HEK293 (cell line): Measurements from ENCODE around the gene CENPP.

Experiments
- CTCF ChIA-PET: fragments of 350-600 bp; formaldehyde crosslinking; extraction: SDS; loops from one replicate; lab custom pipeline; 2021; ENCODE audit warnings: antibody characterized with exemption; lab: Yijun Ruan, JAX
- POLR2A ChIA-PET: fragments of 300-600 bp; formaldehyde crosslinking; extraction: SDS; loops from one replicate; lab custom pipeline; 2020; ENCODE audit warnings: antibody characterized with exemption, inconsistent platforms; lab: Yijun Ruan, JAX
- H3K27ac ChIP-seq: fragments of 200-500 bp; sonication (Bioruptor generic); 2 replicates; pipeline ENCODE4 v1.5.1; 2014; ENCODE audit warnings: low read depth, low read length, control low read depth, inconsistent platforms; ENCODE audit errors: extremely low read depth
- H3K36me3 ChIP-seq, 2 experiments: fragments of 200-500 bp in 1 of 2; sonication (Bioruptor generic) in 1 of 2; 1 replicate in 1 of 2; 2 replicates in 1 of 2; pipeline ENCODE4 v1.5.1; 2014 to 2017; ENCODE audit warnings: inconsistent platforms in 2 of 2, low read length in 2 of 2; ENCODE audit not compliant: control insufficient read depth in 2 of 2, insufficient read depth in 1 of 2
- H3K4me1 ChIP-seq: fragments of 200-500 bp; sonication (Bioruptor generic); 2 replicates; pipeline ENCODE4 v1.5.1; 2014; ENCODE audit warnings: mild to moderate bottlenecking, low read length, inconsistent platforms; ENCODE audit not compliant: control insufficient read depth, insufficient read depth
- H3K4me3 ChIP-seq: 2 replicates; pipeline ENCODE4 v1.5.1; 2011; ENCODE audit warnings: low read depth, mild to moderate bottlenecking, control low read depth, low read length, moderate library complexity
- H3K9me3 ChIP-seq: fragments of 200-500 bp; sonication (Bioruptor generic); 2 replicates; pipeline ENCODE4 v1.5.1; 2014; ENCODE audit warnings: low read depth, low read length, inconsistent platforms; ENCODE audit not compliant: control insufficient read depth, insufficient read depth
- BCL11A ChIP-seq: fragments of 450-650 bp; formaldehyde crosslinking; IDR thresholded peaks from 2 replicates; pipeline ENCODE4 v1.5.1; 2016; ENCODE audit warnings: low read depth, missing biosample characterization, missing genetic modification characterization
- MEIS1 ChIP-seq: sonication (generic); formaldehyde crosslinking; IDR thresholded peaks from 2 replicates; pipeline ENCODE4 v1.8.1; 2022; ENCODE audit warnings: missing genetic modification reagents, mild to moderate bottlenecking, borderline replicate concordance
- MZF1 ChIP-seq: fragments of 450-650 bp; formaldehyde crosslinking; IDR thresholded peaks from 2 replicates; pipeline ENCODE4 v1.5.1; 2017; ENCODE audit warnings: missing biosample characterization, missing genetic modification characterization, borderline replicate concordance
- SCRT1 ChIP-seq: fragments of 450-650 bp; formaldehyde crosslinking; IDR thresholded peaks from 2 replicates; pipeline ENCODE4 v1.5.1; 2016; ENCODE audit warnings: missing biosample characterization, missing genetic modification characterization, borderline replicate concordance
- SCRT2 ChIP-seq: fragments of 450-650 bp; formaldehyde crosslinking; IDR thresholded peaks from 2 replicates; pipeline ENCODE4 v1.5.1; 2016; ENCODE audit warnings: missing biosample characterization, missing genetic modification characterization
- ZIC2 ChIP-seq: fragments of 450-650 bp; formaldehyde crosslinking; IDR thresholded peaks from 2 replicates; pipeline ENCODE4 v1.5.1; 2016; ENCODE audit warnings: missing biosample characterization, missing genetic modification characterization
- ZNF146 ChIP-seq: fragments of 450-650 bp; formaldehyde crosslinking; IDR thresholded peaks from 2 replicates; pipeline ENCODE4 v1.5.1; 2016; ENCODE audit warnings: missing biosample characterization, missing genetic modification characterization
- ZNF174 ChIP-seq: fragments of 450-650 bp; formaldehyde crosslinking; IDR thresholded peaks from 2 replicates; pipeline ENCODE4 v1.5.0; 2017; ENCODE audit warnings: missing biosample characterization, mild to moderate bottlenecking, missing genetic modification characterization
- ZNF19 ChIP-seq: fragments of 450-650 bp; formaldehyde crosslinking; IDR thresholded peaks from 2 replicates; pipeline ENCODE4; 2016; ENCODE audit warnings: missing biosample characterization, missing genetic modification characterization, low read depth
- ZNF214 ChIP-seq: fragments of 450-650 bp; formaldehyde crosslinking; IDR thresholded peaks from 2 replicates; pipeline ENCODE4 v1.5.1; 2017; ENCODE audit warnings: missing biosample characterization, mild to moderate bottlenecking, missing genetic modification characterization, borderline replicate concordance
- ZNF239 ChIP-seq: fragments of 450-650 bp; formaldehyde crosslinking; IDR thresholded peaks from 2 replicates; pipeline ENCODE4 v1.5.1; 2016; ENCODE audit warnings: missing biosample characterization, missing genetic modification characterization
- ZNF335 ChIP-seq: fragments of 450-650 bp; formaldehyde crosslinking; conservative IDR thresholded peaks from 2 replicates; pipeline ENCODE4 v1.5.1; 2016; ENCODE audit warnings: missing biosample characterization, missing genetic modification characterization
- ZNF391 ChIP-seq: fragments of 450-650 bp; formaldehyde crosslinking; IDR thresholded peaks from 2 replicates; pipeline ENCODE4 v1.5.1; 2016; ENCODE audit warnings: low read depth, missing biosample characterization, missing genetic modification characterization, borderline replicate concordance
- ZNF530 ChIP-seq: fragments of 450-650 bp; formaldehyde crosslinking; IDR thresholded peaks from 2 replicates; pipeline ENCODE4 v1.5.1; 2016; ENCODE audit warnings: low read depth, missing biosample characterization, missing genetic modification characterization
- ZNF555 ChIP-seq: fragments of 450-650 bp; formaldehyde crosslinking; conservative IDR thresholded peaks from 2 replicates; pipeline ENCODE4 v1.5.1; 2017; ENCODE audit warnings: missing biosample characterization, mild to moderate bottlenecking, missing genetic modification characterization, inconsistent platforms
- ZNF610 ChIP-seq: fragments of 450-650 bp; formaldehyde crosslinking; IDR thresholded peaks from 2 replicates; pipeline ENCODE4 v1.5.1; 2016; ENCODE audit warnings: missing biosample characterization, missing genetic modification characterization, borderline replicate concordance
- ZNF623 ChIP-seq: fragments of 450-650 bp; formaldehyde crosslinking; IDR thresholded peaks from 2 replicates; pipeline ENCODE4 v1.5.1; 2016; ENCODE audit warnings: missing biosample characterization, missing genetic modification characterization
- ZNF747 ChIP-seq: fragments of 450-650 bp; formaldehyde crosslinking; IDR thresholded peaks from 2 replicates; pipeline ENCODE4 v1.5.1; 2016; ENCODE audit warnings: missing biosample characterization, missing genetic modification characterization
- TF ChIP-seq, protein P1 (sequence below): fragments of 450-650 bp; formaldehyde crosslinking; IDR thresholded peaks from 2 replicates; pipeline ENCODE4 v1.5.1; 2017; ENCODE audit warnings: missing biosample characterization, missing genetic modification characterization
- TF ChIP-seq, protein P2 (sequence below): fragments of 450-650 bp; formaldehyde crosslinking; IDR thresholded peaks from 2 replicates; pipeline ENCODE4 v1.5.1; 2016; ENCODE audit warnings: missing biosample characterization, missing genetic modification characterization, borderline replicate concordance
- TF ChIP-seq, protein P3 (sequence below): fragments of 450-650 bp; formaldehyde crosslinking; IDR thresholded peaks from 2 replicates; pipeline ENCODE4 v1.5.1; 2016; ENCODE audit warnings: missing biosample characterization, missing genetic modification characterization
- TF ChIP-seq, protein P4 (sequence below): fragments of 450-650 bp; formaldehyde crosslinking; IDR thresholded peaks from 2 replicates; pipeline ENCODE4 v1.5.1; 2016; ENCODE audit warnings: missing biosample characterization, missing genetic modification characterization, borderline replicate concordance

The CENPP gene

DNA sequence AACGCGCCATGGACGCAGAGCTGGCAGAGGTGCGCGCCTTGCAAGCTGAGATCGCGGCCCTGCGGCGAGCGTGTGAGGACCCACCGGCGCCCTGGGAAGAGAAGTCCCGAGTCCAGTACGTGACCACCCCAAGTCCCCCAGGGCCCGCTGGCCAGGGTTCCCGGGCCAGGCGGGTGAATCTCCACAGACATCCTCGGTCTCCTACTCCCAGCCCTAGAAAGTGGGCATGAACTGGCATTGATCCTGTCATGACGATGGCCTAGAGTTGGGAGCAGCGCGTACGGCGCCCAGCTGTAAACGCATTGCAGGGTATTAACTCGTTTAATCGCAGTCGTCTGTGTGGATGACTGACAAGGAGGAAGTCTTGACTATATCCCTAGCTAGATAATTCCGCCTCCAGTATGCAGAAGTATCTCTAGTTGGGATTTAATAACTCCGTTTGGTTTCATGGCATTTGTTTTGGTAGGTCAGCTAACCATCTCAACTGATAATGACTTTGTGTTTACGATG lies 293 bp downstream of the CENPP start (continued):
- TF ChIP-seq ZNF623 (tag by site-specific recombination) (no peak), MZF1 (tag by site-specific recombination) (no peak), ZNF335 (0 out of 2 replicates have a peak, but pooled peaks have one; percentile 40), ZNF174 (tag by site-specific recombination) (no peak), ZNF610 (tag by site-specific recombination) (no peak), ZIC2 (tag by site-specific recombination) (no peak), ZNF530 (tag by site-specific recombination) (no peak), ZNF555 (tag by site-specific recombination) (no peak), ZNF239 (no peak), ZNF747 (tag by site-specific recombination) (no peak)
- TF ChIP-seq, protein P1, sequence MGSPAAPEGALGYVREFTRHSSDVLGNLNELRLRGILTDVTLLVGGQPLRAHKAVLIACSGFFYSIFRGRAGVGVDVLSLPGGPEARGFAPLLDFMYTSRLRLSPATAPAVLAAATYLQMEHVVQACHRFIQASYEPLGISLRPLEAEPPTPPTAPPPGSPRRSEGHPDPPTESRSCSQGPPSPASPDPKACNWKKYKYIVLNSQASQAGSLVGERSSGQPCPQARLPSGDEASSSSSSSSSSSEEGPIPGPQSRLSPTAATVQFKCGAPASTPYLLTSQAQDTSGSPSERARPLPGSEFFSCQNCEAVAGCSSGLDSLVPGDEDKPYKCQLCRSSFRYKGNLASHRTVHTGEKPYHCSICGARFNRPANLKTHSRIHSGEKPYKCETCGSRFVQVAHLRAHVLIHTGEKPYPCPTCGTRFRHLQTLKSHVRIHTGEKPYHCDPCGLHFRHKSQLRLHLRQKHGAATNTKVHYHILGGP (tag by site-specific recombination) = no peak
- TF ChIP-seq, protein P2, sequence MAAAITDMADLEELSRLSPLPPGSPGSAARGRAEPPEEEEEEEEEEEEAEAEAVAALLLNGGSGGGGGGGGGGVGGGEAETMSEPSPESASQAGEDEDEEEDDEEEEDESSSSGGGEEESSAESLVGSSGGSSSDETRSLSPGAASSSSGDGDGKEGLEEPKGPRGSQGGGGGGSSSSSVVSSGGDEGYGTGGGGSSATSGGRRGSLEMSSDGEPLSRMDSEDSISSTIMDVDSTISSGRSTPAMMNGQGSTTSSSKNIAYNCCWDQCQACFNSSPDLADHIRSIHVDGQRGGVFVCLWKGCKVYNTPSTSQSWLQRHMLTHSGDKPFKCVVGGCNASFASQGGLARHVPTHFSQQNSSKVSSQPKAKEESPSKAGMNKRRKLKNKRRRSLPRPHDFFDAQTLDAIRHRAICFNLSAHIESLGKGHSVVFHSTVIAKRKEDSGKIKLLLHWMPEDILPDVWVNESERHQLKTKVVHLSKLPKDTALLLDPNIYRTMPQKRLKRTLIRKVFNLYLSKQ (tag by site-specific recombination) = no peak
- TF ChIP-seq, protein P3, sequence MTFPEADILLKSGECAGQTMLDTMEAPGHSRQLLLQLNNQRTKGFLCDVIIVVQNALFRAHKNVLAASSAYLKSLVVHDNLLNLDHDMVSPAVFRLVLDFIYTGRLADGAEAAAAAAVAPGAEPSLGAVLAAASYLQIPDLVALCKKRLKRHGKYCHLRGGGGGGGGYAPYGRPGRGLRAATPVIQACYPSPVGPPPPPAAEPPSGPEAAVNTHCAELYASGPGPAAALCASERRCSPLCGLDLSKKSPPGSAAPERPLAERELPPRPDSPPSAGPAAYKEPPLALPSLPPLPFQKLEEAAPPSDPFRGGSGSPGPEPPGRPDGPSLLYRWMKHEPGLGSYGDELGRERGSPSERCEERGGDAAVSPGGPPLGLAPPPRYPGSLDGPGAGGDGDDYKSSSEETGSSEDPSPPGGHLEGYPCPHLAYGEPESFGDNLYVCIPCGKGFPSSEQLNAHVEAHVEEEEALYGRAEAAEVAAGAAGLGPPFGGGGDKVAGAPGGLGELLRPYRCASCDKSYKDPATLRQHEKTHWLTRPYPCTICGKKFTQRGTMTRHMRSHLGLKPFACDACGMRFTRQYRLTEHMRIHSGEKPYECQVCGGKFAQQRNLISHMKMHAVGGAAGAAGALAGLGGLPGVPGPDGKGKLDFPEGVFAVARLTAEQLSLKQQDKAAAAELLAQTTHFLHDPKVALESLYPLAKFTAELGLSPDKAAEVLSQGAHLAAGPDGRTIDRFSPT = peak; percentile 55; the same call in 1 of the 2 replicates

DNA sequence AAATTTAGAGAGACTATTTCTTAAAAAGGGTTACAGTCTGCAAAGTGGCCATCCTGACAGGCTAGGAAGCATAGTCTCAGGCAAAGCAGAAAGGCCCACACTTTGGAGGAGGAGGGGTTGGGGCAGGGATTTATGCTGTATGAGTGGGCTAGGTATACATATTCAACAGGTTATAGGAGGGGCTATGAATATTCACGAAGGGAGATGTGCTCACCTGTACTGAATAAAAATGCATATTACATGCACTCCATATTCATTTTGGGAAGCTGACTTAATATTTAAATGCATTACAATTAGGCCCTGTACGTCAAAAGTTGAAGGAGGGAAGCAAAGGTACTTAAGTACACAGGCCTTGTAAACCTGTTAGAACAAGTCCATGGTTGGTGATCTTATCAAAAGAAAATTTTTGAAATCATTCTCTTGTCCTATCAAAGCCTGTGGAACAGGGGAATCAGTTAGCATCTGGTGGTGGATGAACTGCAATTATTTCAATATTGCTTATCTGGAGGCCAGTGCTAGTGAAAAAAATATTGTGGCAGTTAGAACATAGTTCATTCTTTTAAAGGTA lies 1.6 kb downstream of the CENPP start:
- H3K9me3 ChIP-seq = no peaks in the 10 kb centered on the region
- TF ChIP-seq SCRT1 (tag by site-specific recombination) (peak; percentile 79; the same call in 1 of the 2 replicates), ZNF214 (tag by site-specific recombination) (no peak), ZNF391 (tag by site-specific recombination) (no peak), ZNF146 (tag by site-specific recombination) (no peak), MEIS1 (CRISPR knock-in tag) (no peak), SCRT2 (tag by site-specific recombination) (peak; percentile 93), ZNF19 (tag by site-specific recombination) (no peak), BCL11A (no peak)
- TF ChIP-seq, protein P4, sequence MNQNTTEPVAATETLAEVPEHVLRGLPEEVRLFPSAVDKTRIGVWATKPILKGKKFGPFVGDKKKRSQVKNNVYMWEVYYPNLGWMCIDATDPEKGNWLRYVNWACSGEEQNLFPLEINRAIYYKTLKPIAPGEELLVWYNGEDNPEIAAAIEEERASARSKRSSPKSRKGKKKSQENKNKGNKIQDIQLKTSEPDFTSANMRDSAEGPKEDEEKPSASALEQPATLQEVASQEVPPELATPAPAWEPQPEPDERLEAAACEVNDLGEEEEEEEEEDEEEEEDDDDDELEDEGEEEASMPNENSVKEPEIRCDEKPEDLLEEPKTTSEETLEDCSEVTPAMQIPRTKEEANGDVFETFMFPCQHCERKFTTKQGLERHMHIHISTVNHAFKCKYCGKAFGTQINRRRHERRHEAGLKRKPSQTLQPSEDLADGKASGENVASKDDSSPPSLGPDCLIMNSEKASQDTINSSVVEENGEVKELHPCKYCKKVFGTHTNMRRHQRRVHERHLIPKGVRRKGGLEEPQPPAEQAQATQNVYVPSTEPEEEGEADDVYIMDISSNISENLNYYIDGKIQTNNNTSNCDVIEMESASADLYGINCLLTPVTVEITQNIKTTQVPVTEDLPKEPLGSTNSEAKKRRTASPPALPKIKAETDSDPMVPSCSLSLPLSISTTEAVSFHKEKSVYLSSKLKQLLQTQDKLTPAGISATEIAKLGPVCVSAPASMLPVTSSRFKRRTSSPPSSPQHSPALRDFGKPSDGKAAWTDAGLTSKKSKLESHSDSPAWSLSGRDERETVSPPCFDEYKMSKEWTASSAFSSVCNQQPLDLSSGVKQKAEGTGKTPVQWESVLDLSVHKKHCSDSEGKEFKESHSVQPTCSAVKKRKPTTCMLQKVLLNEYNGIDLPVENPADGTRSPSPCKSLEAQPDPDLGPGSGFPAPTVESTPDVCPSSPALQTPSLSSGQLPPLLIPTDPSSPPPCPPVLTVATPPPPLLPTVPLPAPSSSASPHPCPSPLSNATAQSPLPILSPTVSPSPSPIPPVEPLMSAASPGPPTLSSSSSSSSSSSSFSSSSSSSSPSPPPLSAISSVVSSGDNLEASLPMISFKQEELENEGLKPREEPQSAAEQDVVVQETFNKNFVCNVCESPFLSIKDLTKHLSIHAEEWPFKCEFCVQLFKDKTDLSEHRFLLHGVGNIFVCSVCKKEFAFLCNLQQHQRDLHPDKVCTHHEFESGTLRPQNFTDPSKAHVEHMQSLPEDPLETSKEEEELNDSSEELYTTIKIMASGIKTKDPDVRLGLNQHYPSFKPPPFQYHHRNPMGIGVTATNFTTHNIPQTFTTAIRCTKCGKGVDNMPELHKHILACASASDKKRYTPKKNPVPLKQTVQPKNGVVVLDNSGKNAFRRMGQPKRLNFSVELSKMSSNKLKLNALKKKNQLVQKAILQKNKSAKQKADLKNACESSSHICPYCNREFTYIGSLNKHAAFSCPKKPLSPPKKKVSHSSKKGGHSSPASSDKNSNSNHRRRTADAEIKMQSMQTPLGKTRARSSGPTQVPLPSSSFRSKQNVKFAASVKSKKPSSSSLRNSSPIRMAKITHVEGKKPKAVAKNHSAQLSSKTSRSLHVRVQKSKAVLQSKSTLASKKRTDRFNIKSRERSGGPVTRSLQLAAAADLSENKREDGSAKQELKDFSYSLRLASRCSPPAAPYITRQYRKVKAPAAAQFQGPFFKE (tag by site-specific recombination) = no peak
- no peak overlapping the region for H3K4me3 ChIP-seq
- peaks cover 1 to 14% of the 10 kb centered on the region in 2 experiments; a peak in 2 of 3 replicates for H3K36me3 ChIP-seq
- ChIA-PET POLR2A (no interaction called here), CTCF (interaction anchor here (1.6 to 2.2 kb wide), 3 partner anchors 188 to 307 kb away, joined by 4 to 14 read pairs (median 8); no protein-coding TSS in a partner anchor)
- no peaks in the 10 kb centered on the region for H3K4me1 ChIP-seq
- no peak overlapping the region for H3K27ac ChIP-seq
